GM18873 (cell line): ENCODE data around the gene RPL27A.

ENCODE experiments used
- ATAC-seq: cut with Tn5 transposase; IDR thresholded peaks from one replicate; pipeline ENCODE4 v1.9.1; 2021; ENCODE audit warnings: mild to moderate bottlenecking, moderate library complexity, moderate number of reproducible peaks; ENCODE audit not compliant: unreplicated experiment, low FRiP score

The RPL27A gene

DNA sequence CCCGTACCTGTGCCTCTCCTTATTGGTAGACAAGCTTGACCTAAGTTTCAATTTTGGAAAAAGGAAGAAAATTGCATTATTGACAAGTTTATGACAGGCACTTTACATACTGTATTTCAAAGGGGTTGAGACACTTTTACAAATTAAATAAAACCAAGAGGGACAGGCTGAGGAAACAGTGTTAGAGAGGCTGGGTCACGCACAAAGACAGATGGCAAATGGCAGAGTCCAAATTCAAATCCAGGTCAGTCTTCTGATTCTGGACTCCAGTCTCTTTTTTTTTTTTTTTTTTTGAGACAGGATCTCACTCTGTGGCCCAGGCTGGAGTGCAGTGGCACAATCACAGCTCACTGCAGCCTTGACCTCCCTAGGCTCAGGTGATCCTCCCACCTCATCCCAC is 10.2 kb upstream of the RPL27A start:
- no peak for ATAC-seq

DNA sequence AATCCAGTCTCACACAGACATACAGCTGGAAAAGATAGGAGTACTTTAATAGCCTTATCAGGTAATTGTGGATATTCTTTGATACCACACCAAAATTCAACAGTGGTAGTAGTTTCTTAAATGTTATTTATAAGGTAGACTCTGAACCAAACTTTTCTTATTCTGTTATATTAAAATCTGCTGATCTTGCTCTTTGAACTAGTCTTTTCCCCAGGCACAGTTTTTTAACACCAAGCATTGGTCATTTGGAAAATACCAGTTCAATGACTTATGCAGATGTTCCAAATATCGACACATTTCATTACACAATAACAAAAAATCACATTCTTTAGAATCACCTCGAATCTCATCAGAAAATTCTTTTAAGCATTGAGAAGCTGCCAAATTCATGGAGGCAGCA is 7.7 kb upstream of the RPL27A start:
- ATAC-seq, result no peak

DNA sequence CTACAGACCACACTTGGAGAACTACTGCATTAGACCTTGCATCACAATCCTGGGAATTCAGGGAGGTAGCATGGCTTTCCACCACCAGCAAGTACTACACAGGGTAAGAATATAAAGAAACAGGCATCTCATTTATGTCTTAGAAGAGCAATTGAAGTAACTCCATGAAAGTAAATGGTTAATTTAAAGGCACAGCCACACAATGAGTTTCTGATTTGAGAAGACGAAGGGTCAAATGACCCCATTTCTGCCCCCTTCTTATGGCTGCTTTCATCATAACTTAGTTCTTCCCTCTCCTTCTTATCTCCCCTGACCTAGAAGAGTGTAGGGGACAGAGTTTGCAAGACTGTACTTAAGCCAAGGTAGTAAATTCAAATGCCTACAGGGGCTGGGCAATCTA is 6.1 kb upstream of the RPL27A start:
- ATAC-seq, result no peak

DNA sequence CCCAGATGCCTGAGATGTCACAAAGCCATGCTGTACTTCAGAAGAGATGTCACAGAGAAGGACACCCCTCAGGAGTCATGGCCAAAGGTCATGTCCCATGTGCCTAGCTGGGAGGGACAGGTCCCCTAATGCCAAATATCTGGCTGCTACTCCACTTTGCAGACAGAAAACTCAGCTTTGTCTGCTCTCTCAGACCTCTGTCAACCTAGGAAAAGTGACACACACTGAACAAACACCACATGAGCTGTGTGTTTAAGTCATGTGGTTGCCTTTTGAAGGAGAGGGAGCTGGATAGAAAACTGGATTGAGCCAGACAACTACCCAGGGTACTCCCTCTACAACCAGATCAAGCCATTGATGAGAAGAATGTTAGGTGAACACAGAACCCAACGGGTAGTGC is 3.6 kb upstream of the RPL27A start:
- ATAC-seq, result no peak

DNA sequence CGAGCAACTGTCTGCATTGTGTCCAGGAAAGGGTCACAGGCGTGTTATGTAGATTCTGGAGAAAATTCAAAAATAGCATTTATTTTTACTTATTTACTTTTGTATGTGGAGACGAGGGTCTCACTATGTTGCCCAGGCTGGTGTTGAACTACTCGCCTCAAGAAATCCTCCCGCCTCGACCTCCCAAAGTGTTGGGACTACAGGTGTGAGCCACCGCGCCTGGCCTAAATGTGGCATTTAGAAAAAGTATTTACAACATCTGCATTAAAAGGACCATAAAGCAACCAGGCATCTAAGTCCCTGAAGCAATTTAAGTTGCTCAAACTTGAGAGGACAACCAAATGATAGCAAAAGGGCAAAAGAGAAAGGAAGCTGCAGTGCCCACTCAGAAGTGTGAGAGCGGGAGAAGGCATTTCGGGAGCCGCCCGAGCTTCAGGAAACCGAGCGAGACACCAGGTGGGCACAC is 722 bp upstream of the RPL27A start:
- ATAC-seq, result no peak

DNA sequence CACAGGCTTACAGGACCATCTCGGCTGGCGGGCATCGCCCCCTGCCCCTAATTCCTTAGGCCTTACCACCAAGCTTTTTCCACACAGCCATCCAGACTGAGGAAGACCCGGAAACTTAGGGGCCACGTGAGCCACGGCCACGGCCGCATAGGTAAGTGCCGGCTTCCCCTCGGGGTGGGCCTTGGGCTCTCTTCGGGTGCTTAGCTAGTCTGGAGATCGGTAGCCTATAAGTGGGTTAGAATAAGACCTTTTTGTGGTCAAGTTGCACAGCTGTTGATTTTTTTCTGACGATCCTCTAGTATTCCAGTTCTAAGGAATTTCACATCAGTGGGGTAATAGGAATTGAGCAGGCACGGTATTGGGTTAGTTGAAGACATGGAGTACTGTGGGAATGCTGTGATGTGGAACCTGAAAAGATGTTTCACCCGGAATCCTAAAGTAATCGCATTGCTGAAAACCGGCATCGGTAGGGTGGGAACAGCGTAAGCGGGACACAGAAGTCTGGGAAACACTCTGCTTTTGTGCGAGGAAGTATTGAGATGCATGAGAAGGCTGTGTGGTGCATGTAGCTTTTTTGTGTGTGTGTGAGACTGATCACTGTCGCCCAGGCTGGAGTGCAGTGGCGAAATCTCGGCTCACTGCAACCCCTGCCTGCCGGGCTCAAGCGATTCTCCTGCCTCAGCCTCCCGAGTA is 669 bp downstream of the RPL27A start:
- no peak for ATAC-seq

DNA sequence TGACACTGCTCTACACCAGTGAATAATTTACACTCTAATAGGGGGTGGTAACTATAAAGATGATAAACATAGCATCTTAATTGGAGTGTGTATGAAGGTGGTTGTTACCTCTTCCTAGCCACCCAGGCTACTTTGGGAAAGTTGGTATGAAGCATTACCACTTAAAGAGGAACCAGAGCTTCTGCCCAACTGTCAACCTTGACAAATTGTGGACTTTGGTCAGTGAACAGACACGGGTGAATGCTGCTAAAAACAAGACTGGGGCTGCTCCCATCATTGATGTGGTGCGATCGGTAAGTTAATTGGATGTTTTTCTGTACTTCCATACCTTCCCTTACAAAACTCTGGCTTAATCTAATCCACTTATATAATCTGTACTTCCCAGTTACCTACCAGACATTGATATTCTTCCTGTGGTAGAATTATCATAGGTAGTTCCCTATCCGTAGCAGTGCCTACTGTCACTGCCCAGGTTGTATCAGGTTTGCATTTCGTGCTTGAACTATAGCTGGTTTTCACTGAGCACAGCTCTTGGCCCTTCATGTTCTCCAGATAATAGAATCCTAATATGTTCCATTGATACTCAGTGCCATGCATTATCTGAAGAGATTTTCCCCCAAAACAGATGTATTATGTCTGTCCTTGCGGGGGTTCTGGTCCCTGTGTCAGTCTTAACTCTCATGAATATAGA is 2.2 kb downstream of the RPL27A start:
- no peak for ATAC-seq

DNA sequence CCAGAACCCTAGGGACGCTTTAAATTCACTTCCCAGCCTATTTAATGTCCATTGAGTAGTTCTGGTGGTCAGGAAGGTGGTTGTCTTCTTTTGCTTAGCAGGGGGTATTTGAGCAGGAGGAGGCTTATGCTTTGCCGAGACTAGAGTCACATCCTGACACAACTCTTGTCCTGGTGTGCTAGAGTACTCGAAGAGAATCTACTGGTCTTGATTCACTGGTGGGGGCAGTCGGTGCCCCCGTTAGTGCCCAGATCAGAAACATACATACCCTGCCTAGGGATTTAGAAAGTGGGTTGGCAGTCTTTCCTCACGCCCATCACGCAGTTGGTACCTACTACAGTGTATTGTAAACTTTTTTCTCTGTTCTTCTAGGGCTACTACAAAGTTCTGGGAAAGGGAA is 2.7 kb downstream of the RPL27A start:
- ATAC-seq, result no peak

DNA sequence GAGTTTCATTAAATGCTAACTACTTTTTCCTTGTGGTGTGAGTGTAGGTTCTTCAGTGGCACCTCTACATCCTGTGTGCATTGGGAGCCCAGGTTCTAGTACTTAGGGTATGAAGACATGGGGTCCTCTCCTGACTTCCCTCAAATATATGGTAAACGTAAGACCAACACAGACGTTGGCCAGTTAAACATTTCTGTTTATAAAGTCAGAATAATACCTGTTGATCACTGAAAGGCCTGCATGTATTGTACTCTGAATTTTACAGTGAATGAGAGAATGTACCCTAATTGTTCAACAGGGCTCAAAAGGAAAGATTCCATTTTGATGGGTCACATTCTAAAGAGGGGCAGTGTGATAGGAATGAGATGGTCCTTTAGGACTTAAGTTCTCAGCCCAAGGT is 3.2 kb downstream of the RPL27A start:
- ATAC-seq, result no peak

DNA sequence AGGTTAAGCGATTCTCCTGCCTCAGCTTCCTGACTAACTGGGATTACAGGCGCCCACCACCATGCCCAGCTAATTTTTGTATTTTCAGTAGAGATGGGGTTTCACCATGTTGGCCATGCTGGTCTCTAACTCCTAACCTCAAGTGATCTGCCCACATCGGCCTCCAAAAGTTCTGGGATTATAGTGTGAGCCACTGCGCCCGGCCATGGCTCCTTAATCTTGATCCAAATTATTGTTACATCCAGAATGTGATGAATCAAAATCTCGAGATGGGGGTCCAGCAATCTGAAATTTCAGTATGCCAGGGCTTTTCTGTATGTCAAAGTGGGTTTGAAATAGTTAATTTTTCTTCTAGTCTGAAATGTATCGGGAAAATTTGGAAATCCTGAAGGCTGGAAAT is 3.7 kb downstream of the RPL27A start:
- ATAC-seq, result no peak

DNA sequence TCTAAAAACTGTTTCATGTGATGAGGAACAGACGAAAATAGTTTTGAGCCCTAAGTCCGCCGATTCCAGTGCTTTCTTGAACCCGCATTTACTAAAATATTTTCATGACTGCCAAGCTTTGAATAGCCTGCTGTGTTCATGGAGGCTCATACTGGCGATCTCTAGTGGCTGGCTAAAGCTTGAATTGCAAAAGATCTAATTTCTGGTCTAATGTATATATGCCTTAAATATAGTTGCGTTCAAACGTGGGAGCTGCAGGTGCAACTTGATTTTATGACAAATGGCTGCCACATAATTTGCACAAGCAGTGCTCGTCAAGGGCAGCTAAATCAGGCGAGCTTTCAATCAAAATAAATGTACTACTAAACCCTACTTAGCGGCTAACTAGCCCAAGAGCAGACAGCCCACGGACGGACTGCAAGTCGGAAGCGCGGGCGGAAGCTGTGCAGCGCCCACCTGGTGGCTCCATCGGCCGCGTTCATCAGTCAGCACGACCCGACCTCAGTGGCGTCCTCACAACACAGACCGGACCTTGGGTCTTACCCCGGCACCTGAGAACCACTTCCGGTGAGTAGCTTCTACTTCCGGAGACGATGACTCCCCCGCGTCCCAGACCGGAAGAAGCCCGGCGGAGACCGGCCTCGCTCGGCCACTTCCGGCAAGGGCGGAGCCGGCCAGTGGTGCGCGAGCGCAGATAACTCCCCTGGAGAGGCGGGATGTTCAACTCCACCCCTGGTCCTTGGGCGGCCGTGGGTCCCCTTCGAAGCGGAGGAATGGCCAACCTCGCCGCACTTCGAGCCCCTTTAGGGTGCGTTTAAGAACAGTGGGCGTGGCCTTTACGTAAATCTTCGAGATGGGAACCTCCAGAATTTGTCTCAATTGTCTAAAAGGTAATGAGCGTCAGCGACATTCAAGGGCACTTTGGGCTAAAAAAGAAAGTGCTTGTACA is 6.1 kb downstream of the RPL27A start:
- ATAC-seq, result peak; percentile 92

DNA sequence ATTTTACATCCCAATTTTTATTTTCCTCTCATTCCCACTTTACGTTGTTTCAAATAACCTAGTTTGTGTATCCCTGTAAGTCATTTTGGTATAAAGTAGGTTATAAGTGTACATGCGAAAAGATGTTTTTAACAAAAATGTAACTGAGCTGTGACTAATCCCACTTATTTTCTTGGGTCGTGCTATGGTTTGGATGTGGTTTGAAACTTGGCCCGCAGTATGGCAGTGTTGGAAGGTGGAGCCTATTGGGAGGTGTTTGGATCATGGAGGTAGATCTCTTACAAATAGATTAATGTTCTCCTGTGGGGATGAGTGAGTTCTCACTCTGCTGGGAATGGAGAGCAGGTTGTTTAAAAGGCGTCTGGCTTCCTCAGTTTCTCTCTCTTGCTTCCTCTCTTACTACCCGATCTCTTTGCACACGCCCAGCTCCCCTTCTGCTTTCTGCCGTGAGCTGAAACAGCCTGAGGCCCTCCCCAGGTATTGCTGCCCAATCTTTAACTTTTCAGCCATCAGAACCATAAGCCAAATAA is 7.2 kb downstream of the RPL27A start:
- no peak for ATAC-seq

DNA sequence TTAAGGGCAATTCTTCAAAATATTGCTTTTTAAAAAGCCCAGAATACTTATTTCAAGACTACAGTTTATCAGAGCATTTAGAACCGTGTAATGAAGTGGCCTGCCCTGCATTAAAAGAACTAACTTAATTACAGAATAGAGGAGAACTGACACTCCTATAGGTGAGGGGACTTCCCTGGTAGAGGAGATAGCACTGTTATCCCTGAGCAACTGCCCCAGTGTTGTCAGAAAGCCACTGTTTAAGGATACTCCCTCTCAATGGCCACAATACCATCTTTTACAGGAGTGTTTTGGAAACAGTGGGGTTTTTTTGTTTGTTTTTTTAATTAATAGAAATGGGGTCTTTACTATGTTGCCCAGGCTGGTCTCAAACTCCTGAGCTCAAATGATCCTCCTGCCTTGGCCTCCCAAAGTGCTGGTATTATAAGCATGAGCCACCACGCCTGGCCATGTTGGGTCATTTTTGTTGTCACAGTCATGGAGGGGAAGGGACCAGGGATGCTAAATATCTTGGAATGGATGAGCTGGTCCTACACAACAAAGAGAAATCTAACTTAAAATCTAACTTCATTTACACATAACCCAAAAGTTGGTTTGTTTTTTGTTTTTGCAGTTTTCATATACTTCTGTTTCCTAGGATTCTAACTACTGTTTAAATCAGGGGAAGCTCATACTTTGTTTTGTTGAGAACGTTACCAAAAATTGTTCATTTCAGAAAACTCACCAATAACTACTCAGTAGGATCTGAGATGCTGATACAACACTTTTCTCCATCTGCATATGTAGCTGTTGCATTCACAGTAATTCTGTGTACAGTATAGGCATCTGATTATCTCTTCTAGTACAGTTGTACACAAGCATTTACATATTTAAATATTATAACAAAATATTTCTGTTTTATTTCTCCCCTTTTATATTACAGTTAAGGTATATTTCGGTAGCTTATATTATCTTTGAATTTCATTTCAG is 8.1 kb downstream of the RPL27A start:
- ATAC-seq, result no peak

DNA sequence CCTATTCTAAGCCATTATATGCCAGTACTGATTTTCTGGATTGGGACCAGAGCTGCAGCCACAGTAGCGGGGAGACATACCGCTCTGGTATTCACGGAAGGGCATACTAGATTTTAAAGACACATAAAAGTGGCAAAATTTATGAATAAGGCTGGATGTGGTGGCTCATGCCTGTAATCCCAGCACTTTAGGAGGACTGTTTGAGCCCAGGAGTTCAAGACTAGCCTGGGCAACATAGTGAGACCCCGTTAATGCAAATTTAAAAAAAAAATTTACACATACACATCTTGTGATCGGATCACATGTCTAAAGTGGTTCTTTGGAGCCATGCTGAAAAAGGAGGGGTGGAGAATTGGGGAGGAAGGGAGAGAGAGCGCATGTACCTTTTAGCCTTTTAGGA is 9.0 kb downstream of the RPL27A start:
- ATAC-seq, result no peak

DNA sequence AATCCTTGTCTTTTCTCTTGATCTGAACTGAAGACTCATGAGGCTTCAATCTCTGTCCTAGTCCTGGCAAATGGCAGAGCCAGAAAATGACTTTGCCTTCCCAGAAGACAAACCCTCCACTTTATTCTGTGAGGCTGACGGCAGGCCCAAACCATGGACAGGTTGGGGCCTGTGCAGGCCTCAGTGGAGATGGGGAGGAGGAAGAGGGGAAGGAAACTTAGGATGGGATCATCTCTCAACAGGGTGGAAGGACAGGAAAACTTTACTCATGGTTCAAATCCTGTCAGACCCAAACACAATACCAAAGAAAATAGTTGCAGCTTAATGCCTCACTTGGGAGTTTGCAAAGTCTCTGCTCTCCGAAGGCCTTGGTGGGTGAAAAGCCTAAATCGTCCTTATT is 9.8 kb downstream of the RPL27A start:
- ATAC-seq, result no peak

DNA sequence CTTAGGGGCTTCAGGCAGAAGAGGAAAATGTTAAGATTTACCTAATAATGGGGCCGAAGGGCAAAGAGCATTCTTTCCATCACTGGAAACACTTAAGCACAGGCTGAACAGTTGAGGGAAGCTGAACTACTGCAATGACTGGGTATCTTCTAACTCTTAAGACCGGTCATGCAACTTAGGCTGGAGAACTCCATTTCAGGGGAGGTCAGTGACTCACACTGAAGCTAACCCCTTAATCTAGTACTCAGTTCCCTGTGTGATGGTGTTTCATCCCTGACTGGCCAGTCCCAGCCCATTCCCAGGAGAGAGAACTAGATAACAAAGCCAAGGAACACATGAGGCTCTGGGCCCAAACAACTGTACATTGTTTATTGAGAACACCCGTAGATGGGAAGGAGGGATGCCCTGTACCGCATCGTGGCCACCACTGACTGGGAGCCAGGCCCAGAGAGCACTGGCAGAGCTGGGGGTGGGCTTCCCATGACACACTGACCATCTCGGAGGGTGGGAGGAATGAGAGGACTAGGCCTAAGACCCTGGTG is 10.5 kb downstream of the RPL27A start:
- ATAC-seq, result no peak

DNA sequence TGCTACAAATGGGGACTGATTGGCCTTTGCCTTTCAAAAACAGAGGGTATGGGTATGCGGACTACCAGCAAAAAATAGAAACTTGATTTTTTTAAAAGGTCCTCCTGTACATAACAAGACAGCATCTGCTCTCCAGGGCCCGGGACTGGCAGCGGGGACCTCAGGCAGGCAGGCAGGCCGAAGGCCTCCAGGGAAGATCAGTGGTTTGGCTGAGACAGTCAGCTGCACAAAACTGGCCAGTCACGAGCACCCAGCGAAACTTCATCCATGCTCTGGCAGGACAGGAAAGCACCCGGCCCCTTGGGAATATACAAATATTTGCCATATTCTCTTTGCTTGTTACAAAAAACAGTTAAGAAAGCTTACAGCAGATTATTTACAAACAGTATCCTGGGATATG is 11.0 kb downstream of the RPL27A start:
- ATAC-seq, result no peak

DNA sequence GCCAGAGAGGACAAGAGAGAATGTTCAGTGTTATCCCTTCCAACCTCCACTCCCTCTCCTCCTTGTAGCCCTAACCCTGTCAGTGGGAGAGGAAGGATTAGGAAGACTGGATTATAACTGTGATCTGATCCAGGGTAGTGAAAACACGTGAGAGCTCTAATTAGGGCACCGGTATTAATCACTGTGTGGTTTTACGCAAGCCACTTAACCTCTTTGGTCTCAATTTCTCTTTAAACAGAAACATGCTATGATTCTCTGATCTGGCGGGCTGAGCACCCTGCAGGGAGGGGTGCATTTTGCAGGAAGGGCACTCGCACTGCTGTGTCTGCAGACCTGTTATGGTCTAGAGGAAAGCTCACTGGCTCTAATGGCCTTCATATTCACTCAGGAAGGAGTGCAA is 11.5 kb downstream of the RPL27A start:
- no peak for ATAC-seq

DNA sequence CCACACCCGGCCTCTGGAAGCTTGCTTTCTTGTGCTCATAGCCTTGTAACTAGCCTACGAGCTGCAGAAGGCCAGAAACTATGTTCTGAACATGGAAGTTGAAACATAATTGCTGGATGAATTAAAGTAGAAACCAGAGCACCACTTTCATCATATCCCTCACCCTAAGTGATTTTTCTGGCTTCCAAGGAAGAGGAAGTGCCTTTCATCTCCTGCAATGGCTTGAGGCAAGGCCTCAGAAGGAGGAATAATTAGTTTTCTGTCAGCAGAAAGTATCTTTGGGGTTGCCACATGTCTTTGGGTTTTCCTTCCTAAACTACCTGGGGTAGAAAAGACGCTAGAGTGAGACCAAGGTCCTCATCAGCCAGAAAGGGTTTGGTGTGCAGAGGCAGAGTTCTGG is 14.5 kb downstream of the RPL27A start:
- ATAC-seq, result no peak
